HG03354 (cell line): ENCODE results near the gene VMAC.
"Not testable (repeated sequence)": the region's sequence is repeated elsewhere in the genome, so short reads cannot be mapped to it uniquely, and the experiment has no call there.

Source experiments
- ATAC-seq: cut with Tn5 transposase; IDR thresholded peaks from one replicate; pipeline ENCODE4 v1.9.1; 2021; ENCODE audit warnings: mild to moderate bottlenecking; ENCODE audit not compliant: unreplicated experiment, poor library complexity, severe bottlenecking

VMAC gene

DNA sequence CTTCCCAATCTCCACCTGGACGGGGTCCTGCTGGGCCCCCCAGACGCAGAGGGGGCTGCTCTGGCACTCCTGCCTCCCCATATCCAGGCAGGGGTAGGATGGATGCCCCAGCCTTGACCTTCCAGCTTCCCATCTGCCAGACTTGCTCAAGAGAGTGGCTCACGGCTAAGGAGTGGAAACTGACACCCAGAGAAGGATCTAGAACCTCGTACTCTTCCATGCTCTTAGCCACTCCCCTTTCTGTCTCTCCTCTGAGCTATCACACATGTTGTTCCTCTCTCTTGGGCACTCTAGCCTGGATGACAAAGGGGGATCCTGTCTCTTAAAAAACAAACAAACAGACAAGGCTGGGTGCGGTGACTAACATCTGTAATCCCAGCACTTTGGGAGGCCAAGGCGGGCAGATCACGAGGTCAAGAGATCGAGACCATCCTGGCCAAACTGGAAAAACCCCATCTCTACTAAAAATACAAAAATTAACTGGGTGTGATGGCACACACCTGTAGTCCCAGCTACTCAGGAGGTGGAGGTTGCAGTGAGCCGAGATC is 22.2 kb upstream of the VMAC start:
- ATAC-seq = no peak

DNA sequence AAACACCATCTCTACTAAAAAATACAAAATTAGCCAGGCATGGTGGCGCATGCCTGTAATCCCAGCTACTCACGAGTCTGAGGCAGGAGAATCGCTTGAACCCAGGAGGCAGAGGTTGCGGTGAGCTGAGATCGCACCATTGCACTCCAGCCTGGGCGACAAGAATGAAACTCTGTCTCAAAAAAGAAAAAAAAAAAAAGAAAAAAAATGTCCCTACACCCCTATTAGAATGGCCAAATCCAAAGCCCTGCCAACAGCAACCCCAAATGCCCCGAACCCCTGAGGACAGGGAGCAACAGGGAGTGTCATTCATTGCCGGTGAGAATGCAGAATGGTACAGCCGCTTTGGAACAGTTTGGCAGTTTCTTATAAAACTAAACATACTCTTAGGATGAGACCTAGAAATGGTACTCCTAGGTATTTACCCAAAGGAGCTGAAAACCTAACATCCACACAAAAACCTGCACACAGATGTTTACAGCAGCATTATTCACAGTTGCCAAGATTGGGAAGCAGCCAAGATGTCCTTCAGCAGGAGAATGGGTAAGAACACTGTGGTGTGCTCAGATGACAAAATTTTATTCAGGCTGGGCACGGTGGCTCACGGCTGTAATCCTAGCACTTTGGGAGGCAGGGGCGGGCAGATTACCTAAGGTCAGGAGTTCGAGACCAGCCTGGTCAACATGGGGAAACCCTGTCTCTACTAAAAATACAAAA is 21.4 kb upstream of the VMAC start:
- ATAC-seq = not testable (repeated sequence)

DNA sequence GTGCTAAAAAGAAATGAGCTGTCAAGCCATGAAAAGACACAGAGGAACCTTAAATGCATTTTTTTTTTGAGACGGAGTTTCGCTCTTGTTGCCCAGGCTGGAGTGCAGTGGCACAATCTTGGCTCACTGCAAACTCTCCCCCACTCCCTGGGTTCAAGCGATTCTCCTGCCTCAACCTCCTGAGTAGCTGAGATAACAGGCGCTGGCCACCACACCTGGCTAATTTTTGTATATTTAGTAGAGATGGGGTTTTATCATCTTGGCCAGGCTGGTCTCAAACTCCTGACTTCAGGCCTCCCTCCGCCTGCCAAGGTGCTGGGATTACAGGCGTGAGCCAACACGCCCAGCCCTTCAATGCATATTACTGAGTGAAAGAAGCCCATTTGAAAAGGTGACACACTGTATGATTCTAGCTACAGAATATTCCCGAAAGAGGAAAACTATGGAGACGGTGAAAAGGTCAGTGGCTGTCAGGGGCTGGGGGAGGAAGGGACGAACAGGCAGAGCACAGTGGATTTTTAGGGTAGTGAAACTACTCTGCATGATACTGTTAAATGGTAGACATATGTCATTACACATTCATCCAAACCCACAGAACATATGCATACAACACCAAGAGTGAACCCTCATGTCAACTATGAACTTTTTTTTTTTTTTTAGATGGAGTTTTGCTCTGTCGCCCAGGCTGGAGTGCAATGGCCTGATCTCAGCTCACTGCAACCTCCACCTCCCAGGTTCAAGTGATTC is 20.4 kb upstream of the VMAC start:
- ATAC-seq = not testable (repeated sequence)

DNA sequence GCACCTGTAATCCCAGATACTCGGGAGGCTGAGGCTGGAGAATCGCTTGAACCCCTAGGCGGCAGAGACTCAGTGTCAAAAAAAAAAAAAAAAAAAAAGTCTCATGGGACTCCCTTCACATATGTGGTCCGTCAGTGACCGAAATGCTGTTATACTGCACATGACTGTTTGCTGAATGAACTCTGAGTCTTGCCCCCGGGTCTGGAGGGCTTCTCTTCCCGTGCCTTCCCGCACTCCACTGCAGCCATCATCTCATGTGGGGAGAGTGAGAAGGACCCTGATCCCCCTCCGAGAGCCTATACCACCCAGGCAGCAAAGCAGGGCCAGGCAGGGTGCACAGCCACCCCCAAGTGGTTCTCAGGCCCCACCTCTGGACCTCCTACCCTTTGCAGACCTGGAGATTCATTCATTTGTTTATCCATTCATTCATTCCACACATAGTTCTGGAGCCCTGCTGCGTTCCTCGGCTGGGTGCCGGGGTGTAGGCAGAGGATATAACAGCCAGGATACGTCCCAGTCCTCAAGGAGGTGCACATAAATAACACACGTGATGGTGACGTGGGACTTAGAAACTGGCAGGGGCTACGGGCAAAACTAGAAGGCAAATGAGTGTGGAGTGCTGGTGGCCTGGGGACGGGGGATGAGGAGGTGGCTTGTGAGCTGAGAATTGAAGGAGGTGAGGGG is 15.2 kb upstream of the VMAC start:
- ATAC-seq = no peak

DNA sequence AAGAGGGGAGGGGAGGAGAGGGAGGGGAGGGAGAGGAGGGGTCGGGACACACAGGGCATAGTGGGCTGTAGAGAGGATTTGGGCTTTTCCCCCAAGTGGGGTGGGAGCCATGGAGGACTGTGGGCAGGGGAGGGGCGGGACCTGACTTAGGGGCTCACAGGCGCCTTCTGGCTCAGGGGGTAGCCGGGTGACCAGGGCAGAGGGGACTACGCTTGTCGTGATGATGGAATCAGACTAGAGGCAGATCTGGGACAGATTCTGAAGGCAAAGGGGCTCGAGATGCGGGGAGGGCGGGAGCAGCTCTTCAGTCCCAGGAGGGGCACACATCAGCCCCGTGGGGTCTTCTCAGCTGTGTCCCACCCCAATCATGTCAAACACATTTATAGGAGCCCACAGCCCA is 14.6 kb upstream of the VMAC start:
- no peak for ATAC-seq

DNA sequence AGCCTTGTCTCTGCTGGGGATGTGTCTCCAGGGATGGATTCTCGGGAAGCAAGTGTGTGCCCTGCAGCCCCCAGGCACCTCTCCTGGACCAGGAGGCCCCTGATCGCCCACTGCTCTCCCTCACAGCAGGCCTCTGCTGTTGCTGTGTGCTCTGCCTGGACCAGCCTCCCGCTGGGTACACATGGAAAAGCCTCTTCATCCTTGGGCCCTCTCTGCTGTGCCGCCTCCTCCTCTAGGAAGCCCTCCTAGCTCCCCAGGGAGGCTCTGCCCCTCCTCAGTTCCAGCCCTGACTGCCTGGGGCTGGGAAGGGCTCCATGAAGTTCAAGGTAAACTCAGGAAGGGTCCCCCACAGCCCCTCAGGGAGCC is 13.1 kb upstream of the VMAC start:
- ATAC-seq = no peak

DNA sequence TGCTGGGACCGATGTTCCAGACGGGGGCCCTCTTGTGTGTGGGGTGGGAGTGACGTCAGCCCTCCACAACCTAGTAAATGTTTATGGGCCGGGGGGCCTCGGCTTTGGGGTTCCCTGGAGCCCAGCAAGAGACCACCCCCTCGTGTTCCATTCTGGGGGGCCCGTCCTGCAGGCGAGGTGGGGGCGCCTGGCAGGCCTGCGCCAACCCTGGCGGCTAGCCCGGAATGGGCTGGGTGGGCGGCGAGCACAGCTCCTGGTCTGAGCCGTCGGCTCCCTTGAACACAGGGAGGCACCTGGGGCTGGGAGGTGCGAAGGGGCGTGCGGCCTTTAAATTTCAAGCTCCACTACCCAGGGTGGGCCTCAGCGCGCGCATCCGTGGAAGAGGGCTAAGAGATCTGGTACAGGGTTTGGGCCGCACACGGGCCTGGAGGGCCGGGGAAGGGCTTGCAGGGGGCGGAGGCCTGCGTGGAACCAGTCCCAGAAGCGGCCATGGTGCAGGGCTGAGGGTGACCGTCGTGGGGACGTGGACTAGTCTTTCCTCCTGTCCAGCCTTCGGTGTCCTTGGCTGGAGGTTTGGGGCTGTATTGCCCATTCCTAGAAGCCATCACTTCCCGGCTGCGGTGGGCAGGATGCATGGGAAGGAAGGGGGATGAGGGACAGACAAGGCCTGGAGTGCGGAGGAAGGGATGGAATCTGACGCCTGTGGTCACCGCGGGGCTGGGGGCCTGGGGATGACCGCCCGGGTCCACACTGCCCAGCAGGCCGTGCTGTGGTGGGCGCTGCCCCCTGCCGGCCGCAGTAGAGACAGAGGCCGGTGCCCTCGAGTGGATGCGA is 12.5 kb upstream of the VMAC start:
- no peak for ATAC-seq

DNA sequence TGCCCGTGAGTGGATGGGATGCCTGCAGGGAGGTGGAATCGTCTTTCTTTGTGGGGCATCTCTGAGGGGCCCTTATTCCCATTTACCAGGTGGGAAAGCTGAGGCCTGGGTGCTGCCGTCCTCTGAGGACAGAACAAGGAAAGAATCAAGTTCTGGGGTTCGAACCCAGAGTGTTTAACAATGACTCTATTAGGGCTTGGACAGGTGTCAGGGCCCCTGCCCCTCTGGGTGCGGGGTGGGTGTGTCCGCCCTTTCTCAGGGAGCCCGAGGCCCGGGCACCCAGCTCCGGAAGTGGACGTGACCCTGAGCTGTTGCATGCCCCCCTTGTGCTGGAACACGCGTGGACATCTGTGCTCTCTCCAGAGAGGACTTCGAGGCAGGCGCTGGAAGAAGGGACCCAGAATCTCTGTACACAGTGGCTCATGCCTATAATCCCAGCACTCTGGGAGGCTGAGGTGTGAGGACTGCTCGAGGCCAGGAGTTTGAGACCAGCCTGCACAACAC is 11.8 kb upstream of the VMAC start:
- ATAC-seq = no peak

DNA sequence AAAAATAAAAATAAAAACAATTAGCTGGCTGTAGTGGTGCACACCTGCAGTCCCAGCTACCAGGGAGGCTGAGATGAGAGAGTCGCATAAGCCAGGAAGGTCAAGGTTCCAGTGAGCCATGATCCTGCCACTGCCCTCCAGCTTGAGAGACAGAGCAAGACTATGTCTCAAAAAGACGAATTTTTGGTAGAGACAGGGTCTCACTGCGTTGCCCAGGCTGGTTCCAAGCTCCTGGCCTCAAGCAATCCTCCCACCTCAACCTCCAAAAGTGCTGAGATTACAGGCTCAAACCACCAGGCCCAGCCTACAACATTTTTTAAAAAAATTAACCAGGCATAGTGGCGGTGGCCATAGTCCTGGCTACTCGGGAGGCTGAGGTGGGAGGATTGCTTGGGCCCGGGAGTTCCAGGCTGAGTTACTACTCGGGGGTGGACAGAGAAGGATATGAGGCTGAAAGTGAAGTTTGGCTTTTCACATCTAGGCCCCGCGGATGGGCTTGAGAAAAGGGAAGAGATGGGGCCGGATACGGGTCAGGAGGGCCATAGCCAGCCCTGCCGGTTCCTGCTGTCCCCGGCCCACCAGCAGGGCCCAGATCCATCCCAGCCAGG is 11.3 kb upstream of the VMAC start:
- no peak for ATAC-seq

DNA sequence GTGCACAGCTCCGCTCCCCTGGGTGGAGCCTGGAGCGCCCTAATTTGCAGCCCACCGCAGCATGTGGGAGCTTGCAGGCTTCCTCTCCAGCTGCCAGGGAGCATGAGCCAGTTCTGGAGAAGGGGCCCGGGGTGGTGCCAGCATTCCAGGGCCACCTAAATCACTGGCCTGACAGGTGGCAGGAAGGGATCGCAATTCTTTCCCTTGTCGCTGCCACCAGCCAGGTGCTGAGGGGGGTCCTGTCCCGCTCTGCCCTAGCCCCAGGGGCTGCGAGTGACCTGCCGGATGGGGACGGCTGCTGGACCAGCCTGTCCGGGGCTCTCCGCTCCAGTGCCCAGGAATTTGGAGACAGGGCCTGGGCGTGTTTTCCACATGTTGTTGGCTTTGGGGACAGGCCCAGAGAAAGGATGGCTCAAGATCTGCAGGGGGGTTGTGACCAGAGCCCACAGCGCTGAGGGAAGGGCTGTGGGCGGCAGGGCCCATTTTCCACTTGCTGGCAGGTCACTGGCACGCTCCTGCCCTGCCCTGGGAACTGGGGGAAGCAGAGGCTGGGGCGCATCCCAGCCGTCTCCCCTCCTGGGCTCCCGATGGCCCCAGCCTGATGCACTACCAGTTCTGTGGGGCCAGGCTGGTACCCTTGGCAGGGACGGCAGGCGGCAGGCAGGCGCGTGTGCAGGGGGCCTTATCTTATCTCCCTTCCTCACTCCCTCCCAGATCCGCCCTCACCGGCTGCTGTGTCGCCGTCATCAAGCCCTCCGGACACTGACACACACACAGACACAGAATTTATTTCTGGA is 10.6 kb upstream of the VMAC start:
- no peak for ATAC-seq

DNA sequence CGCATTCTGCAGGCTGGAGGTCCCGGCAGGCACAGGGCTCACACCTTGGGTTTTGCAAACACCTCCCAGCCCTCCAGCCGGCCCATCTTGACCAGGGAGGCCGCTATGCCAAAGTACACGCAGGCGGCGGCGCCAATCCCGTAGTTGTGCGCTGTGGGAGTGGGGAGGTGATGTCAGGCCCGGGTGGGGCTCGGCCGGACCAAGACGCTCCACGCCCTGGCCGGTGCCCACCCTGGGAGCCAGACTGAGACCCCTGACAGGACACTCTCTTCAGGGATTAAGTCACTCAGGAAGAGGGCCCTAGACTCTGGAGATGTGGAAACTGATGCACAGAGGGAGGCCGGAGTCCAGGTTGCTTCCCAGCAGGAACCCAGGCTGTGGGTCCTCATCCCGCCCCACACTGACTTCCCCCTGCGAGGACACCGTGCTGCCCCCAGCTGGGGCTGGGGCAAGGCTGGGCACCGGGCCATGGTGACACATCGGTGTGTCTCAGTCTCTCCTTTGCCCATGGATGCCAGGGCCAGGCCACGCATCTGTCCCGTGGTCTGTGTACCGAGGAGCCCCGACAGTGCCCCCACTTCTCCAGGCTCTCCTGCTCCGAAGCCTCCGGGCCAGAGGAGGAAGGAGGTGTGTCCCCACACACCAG is 9.8 kb upstream of the VMAC start:
- no peak for ATAC-seq

DNA sequence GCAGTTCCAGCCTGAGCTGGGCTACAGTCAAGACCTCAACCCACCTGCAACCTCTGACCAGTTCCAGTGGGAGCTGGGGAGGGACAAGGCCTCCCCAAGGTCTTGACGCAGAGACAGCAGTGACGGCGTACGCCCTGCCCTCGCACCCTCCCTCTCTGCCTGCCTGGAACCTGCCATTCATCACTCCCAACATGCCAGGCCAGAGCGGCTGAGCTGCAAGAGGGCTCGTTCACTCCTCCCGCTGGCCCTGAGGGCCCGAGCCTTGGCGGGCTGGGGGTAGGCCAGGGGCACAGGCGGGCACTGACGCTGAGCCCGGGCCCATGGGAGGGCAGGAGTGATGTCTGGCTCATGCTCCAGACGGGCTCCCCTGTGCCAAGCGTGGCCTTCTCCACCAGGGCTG is 9.3 kb upstream of the VMAC start:
- no peak for ATAC-seq

DNA sequence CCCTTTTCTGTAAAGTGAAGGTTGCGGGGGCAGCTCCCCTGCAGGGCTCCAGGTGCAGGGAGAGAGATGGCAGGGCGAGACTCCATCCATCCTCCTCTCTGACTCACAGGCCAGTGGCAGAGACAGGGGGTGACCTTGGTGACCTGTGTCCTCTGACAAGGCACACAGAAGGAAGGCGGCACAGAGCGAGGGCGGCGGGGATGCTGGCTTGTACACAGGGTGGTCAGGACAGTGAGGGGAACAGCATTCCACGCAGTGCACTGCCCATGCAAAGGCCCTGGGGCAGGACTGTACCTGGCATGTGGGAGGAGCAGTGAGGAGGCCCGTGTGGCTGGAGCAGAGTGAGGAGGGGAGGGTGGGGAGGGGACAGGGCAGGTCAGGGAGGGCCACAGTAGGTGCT is 8.8 kb upstream of the VMAC start:
- ATAC-seq = no peak

DNA sequence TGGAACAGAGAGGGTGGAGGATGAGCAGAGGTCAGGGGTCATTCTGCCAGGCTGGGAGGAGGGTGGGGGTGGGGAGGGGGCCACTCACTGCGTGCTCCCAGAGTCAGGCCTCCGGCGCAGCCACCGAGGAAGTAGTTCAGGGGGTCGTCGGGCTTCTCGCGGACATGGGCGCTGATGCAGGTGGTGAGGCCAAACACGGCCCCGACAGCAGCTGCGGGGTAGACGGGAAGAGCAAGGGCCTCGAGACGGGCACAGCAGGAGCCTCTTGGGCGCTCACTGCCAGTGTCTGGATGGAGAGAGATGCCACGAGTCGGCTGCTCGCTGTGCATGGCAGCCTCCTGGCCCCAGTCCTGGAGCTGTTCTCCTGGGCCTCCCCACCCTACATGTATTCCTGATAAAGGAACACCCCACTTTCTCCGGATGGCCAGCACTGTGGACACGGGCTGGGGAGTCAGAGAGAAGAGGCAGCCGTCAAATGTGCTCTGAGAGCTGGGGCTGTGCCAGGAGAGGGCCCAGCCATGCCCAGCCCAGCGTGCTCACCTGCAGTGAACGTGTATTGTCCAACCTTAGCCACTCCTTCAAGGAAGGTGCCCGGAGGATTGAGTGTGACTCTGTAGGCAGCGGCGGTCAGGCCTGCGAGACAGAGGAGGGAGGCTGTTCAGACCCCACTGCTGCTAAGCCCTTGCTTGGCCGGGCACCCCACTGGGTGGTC is 8.2 kb upstream of the VMAC start:
- ATAC-seq = no peak

DNA sequence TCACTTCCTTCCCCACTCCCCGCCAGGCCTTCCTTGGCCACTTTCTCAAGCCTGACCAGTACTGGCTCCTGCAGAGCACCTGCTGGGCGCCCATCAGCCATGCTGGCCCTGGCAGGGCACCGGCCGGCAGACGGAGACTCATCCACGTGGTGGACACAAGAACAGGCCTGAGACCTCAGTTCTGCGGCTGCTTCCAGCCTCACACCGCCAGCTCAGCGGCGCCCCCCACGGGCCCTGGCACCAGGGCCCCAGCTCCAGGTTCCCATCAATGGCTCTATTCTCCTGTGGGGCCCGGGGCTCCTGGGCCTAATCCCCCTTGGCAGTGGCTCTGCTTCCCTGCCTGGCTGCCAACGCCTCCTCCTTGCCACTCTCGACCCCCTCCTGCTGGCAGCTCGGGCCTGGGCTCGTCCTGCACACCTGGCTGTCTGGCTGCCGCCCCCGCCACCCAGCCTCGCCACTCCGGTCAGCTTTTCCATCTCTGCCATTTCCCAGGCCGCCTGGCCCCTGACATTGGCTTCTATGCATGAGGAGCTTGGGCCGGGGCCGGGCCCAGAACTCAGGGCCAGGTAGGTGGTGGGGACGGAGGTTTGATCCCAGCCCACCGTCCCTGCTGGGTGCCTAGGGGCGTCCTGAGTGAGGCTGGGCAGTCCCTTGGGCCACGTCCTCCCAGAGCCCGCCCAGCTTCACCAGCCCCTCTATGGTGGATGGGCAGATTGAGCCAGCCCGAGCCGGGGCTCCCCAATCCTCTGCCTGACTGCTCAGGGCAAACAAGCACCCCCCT is 7.3 kb upstream of the VMAC start:
- no peak for ATAC-seq

DNA sequence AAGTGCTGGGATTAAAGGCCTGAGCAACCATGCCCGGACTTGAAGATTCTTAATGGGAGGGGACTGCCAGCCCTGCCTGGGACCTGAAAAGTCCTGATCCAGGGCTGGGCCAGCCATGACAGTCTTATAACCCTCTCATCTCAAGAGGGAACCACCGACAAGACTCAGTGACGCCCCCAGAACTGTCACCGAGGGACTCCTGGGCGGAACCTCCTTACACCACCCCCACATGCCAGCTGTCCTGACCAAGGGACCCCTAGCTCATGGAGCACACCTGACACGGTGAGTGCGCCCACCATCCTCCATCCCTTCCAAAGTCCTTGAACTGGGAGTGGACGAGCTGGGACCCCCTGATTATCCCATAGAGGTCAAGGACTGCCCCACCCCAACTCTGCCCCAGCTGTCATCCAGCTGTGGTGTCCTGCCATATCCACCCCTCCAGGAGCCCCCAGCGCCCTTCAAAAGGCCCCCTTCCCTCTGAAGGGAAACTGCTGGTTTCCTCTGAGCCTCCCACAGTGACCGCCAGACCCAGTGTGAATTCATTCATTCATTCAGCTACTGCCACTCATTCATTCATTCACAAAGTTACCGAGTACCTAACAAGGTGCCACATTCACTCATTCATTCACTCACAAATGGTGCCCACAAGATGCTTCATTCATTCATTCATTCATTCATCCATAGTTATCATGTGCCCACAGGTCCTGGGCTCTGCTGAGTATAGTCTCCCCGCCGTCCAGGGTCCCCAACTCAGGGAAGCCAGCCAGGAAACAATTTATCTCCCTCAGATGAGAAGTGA is 4.7 kb upstream of the VMAC start:
- no peak for ATAC-seq
